SK-N-SH (cell line): ENCODE measurements around the gene CD200. TPM values are rescaled to one million over a fixed set of nuclear protein-coding genes. Genes with fewer than 3 reads are reported as not detected.

ENCODE experiments used
- CTCF ChIA-PET: fragments of 300-600, 350-600 bp; formaldehyde crosslinking; extraction: SDS; loops from one replicate; lab custom pipeline; 2021; lab: Yijun Ruan, JAX
- POLR2A ChIA-PET: fragments of 350-600 bp; sonication (Branson Sonifier 250); formaldehyde crosslinking; extraction: SDS; loops from one replicate; lab custom pipeline; 2020; ENCODE audit warnings: antibody characterized with exemption, inconsistent platforms; lab: Yijun Ruan, JAX
- DNase-seq: peaks from one replicate; pipeline ENCODE4 v3.0.0; 2012
- H2AFZ ChIP-seq: fragments of 200-600 bp; sonication (generic); 2 replicates; pipeline ENCODE4 v1.8.1; 2016; ENCODE audit warnings: antibody characterized with exemption, mild to moderate bottlenecking, low read depth
- H3F3A ChIP-seq: fragments of 200-600 bp; sonication (generic); replicated peaks from 2 replicates; pipeline ENCODE3; 2016; ENCODE audit warnings: antibody characterized with exemption, mild to moderate bottlenecking; ENCODE audit not compliant: insufficient read depth
- H3K27ac ChIP-seq, 2 experiments: fragments of 200-500 bp in 1 of 2; fragments of 200-600 bp in 1 of 2; sonication (Bioruptor generic) in 1 of 2; sonication (generic), shearing (Covaris generic) in 1 of 2; 2 replicates each; pipeline versions ENCODE4 v1.5.1 to v1.6.1; 2014 to 2016; ENCODE audit warnings: low read depth in 2 of 2, inconsistent platforms in 1 of 2, low read length in 1 of 2, mild to moderate bottlenecking in 1 of 2, mixed read lengths in 1 of 2
- H3K27me3 ChIP-seq: fragments of 200-600 bp; sonication (generic), shearing (Covaris generic); 2 replicates; pipeline ENCODE4 v1.6.1; 2016; ENCODE audit warnings: mixed run types; ENCODE audit not compliant: insufficient read depth
- H3K36me3 ChIP-seq, 2 experiments: fragments of 200-500 bp in 1 of 2; fragments of 200-600 bp in 1 of 2; sonication (Bioruptor generic) in 1 of 2; sonication (generic) in 1 of 2; replicated peaks in 1 of 2; 2 replicates each; pipeline versions ENCODE3 to v1.5.1; 2014 to 2016; ENCODE audit warnings: low read length in 1 of 2, mild to moderate bottlenecking in 1 of 2; ENCODE audit not compliant: insufficient read depth in 2 of 2, control insufficient read depth in 1 of 2
- H3K4me1 ChIP-seq, 2 experiments: fragments of 200-500 bp in 1 of 2; fragments of 200-600 bp in 1 of 2; sonication (Bioruptor generic) in 1 of 2; sonication (generic), shearing (Covaris generic) in 1 of 2; 2 replicates each; pipeline versions ENCODE4 v1.5.1 to v1.6.1; 2014 to 2016; ENCODE audit warnings: low read depth in 1 of 2, low read length in 1 of 2, mixed run types in 1 of 2; ENCODE audit not compliant: insufficient read depth in 2 of 2, control insufficient read depth in 1 of 2
- H3K4me2 ChIP-seq: fragments of 200-600 bp; sonication (generic), shearing (Covaris generic); 2 replicates; pipeline ENCODE4 v1.6.1; 2017; ENCODE audit warnings: mixed run types
- H3K4me3 ChIP-seq, 2 experiments: fragments of 200-500 bp in 1 of 2; fragments of 200-600 bp in 1 of 2; sonication (Bioruptor generic) in 1 of 2; sonication (generic), shearing (Covaris generic) in 1 of 2; 2 replicates each; pipeline versions ENCODE4 v1.5.1 to v1.8.1; 2014 to 2016; ENCODE audit warnings: low read depth in 2 of 2, inconsistent platforms in 1 of 2, low read length in 1 of 2, mild to moderate bottlenecking in 1 of 2, mixed read lengths in 1 of 2, moderate library complexity in 1 of 2
- H3K79me2 ChIP-seq: fragments of 200-600 bp; sonication (generic); 2 replicates; pipeline ENCODE4 v1.8.1; 2017; ENCODE audit warnings: mild to moderate bottlenecking; ENCODE audit not compliant: insufficient read depth
- H3K9ac ChIP-seq: fragments of 200-600 bp; sonication (generic); 2 replicates; pipeline ENCODE4 v1.6.1; 2017; ENCODE audit warnings: mixed run types
- H3K9me2 ChIP-seq: fragments of 200-600 bp; sonication (generic); 2 replicates; pipeline ENCODE4 v1.6.1; 2017; ENCODE audit warnings: mixed run types
- H3K9me3 ChIP-seq: fragments of 200-600 bp; sonication (generic); 2 replicates; pipeline ENCODE4 v1.6.1; 2017; ENCODE audit warnings: mixed run types, mild to moderate bottlenecking, moderate library complexity
- H4K20me1 ChIP-seq: fragments of 200-600 bp; sonication (generic); 2 replicates; pipeline ENCODE4 v1.6.1; 2017; ENCODE audit warnings: mild to moderate bottlenecking, mixed run types; ENCODE audit not compliant: insufficient read depth
- CHD2 ChIP-seq: fragments of 150-350 bp; IDR thresholded peaks from 2 replicates; pipeline ENCODE4 v1.6.1; 2018; ENCODE audit warnings: low read length; ENCODE audit not compliant: partially characterized antibody
- ELF1 ChIP-seq: IDR thresholded peaks from 2 replicates; pipeline ENCODE4 v1.4.0; 2012
- EP300 ChIP-seq, 2 experiments: IDR thresholded peaks; 2 replicates each; pipeline versions ENCODE4 v1.4.0 to v1.6.1; 2012; ENCODE audit warnings: borderline replicate concordance in 1 of 2, low read depth in 1 of 2, low read length in 1 of 2
- EZH2phosphoT487 ChIP-seq: fragments of 200-600 bp; sonication (generic); IDR thresholded peaks from 2 replicates; pipeline ENCODE4 v1.6.1; 2017; ENCODE audit warnings: low read depth, mixed run types, mild to moderate bottlenecking, antibody characterized with exemption, moderate library complexity, borderline replicate concordance
- FOXJ3 ChIP-seq: sonication (generic); formaldehyde crosslinking; IDR thresholded peaks from 2 replicates; pipeline ENCODE4 v1.5.1; 2020; ENCODE audit warnings: mild to moderate bottlenecking, missing genetic modification reagents
- FOXM1 ChIP-seq: IDR thresholded peaks from 2 replicates; pipeline ENCODE4 v1.4.0; 2012; ENCODE audit warnings: low read depth, mild to moderate bottlenecking
- GATA2 ChIP-seq: sonication (generic); formaldehyde crosslinking; IDR thresholded peaks from 2 replicates; pipeline ENCODE4 v1.5.0; 2020; ENCODE audit warnings: mild to moderate bottlenecking, missing genetic modification reagents
- IRF3 ChIP-seq: fragments of 150-350 bp; IDR thresholded peaks from 2 replicates; pipeline ENCODE4 v1.6.1; 2016; ENCODE audit warnings: mild to moderate bottlenecking, low read depth, low read length
- MAX ChIP-seq: IDR thresholded peaks from 2 replicates; pipeline ENCODE4 v1.4.0; 2012; ENCODE audit warnings: low read depth
- MEF2A ChIP-seq: IDR thresholded peaks from 2 replicates; pipeline ENCODE4 v1.4.0; 2012; ENCODE audit warnings: low read depth, borderline replicate concordance
- MXI1 ChIP-seq: IDR thresholded peaks from 2 replicates; pipeline ENCODE4 v1.6.1; 2012; ENCODE audit warnings: mild to moderate bottlenecking, low read depth, low read length, improper control_type of control experiment
- NFIC ChIP-seq: IDR thresholded peaks from 2 replicates; pipeline ENCODE4 v1.4.0; 2012; ENCODE audit warnings: borderline replicate concordance
- NRF1 ChIP-seq: IDR thresholded peaks from 2 replicates; pipeline ENCODE4 v1.6.1; 2012; ENCODE audit warnings: low read depth, mild to moderate bottlenecking, low read length
- PBX3 ChIP-seq: IDR thresholded peaks from 2 replicates; pipeline ENCODE4; 2012
- RFX5 ChIP-seq: IDR thresholded peaks from 2 replicates; pipeline ENCODE4 v1.6.1; 2012; ENCODE audit warnings: mild to moderate bottlenecking, improper control_type of control experiment, low read length
- RXRA ChIP-seq: IDR thresholded peaks from 2 replicates; pipeline ENCODE4 v1.4.0; 2012; ENCODE audit warnings: low read depth, mild to moderate bottlenecking, borderline replicate concordance
- SIN3A ChIP-seq: IDR thresholded peaks from 2 replicates; pipeline ENCODE4 v1.6.1; 2012; ENCODE audit warnings: low read depth, mild to moderate bottlenecking, low read length, moderate library complexity, borderline replicate concordance
- SMC3 ChIP-seq: IDR thresholded peaks from 2 replicates; pipeline ENCODE4 v1.6.1; 2012; ENCODE audit warnings: low read depth, low read length, improper control_type of control experiment
- TAF1 ChIP-seq: IDR thresholded peaks from 2 replicates; pipeline ENCODE4 v1.6.1; 2012; ENCODE audit warnings: low read depth, mild to moderate bottlenecking, low read length, moderate library complexity, borderline replicate concordance
- TEAD4 ChIP-seq: IDR thresholded peaks from 2 replicates; pipeline ENCODE4 v1.4.0; 2012; ENCODE audit warnings: mild to moderate bottlenecking, borderline replicate concordance; ENCODE audit not compliant: insufficient read depth
- USF2 ChIP-seq: fragments of 150-350 bp; IDR thresholded peaks from 2 replicates; pipeline ENCODE4 v1.6.1; 2017; ENCODE audit warnings: antibody characterized with exemption, low read length, low read depth, borderline replicate concordance
- YY1 ChIP-seq: IDR thresholded peaks from 2 replicates; pipeline ENCODE4 v1.4.0; 2012; ENCODE audit warnings: low read depth, mild to moderate bottlenecking
- WGBS: methylation state at CpG from one replicate; pipeline ENCODE4 v1.1.6; 2017; ENCODE audit warnings: low lambda C conversion rate; 5-methylcytosine and 5-hydroxymethylcytosine counted together
- polyA plus RNA-seq, 3 experiments: library from polyadenylated mRNA; depleted of rRNA; stranded (reverse); fragments of >200 nt; gene quantifications; 2 replicates each; pipeline ENCODE4 v1.2.3, GENCODE V29; 2012

Gene CD200
- polyA plus RNA-seq, 1 of the 3 experiments (the other 2 are of a cell fraction), result 1.1 TPM

GRCh38 chr3:112365035-112365434 is 32.1 kb downstream of the CD200 start:
- no peak overlapping the region for H3K4me2 ChIP-seq
- no peak overlapping the region for H2AFZ ChIP-seq
- POLR2A ChIA-PET, result no interaction called here

GRCh38 chr3:112365636-112366035 is 32.7 kb downstream of the CD200 start:
- H3K4me1 ChIP-seq, result no peaks in the 10 kb centered on the region
- no peak overlapping the region for H3K4me2 ChIP-seq
- H3K9me2 ChIP-seq, result no peaks in the 10 kb centered on the region
- no peaks in the 10 kb centered on the region for H3K9me3 ChIP-seq
- H3K27me3 ChIP-seq, result no peaks in the 10 kb centered on the region
- H3F3A ChIP-seq, result no peaks in the 10 kb centered on the region
- CTCF ChIA-PET, result no interaction called here
- H3K9ac ChIP-seq, result no peak overlapping the region
- no peaks in the 10 kb centered on the region for H3K79me2 ChIP-seq
- no peak overlapping the region for H3K4me3 ChIP-seq
- peak overlapping the region; percentile 86; the same call in 1 of the 2 replicates for H2AFZ ChIP-seq
- POLR2A ChIA-PET, result no interaction called here
- no peak overlapping the region for H3K27ac ChIP-seq
- H3K36me3 ChIP-seq, result peaks cover 0 to 2% of the 10 kb centered on the region in 2 experiments
- 55% methylated on average over 3 of the region's 3 CpGs for WGBS
- no peak for DNase-seq
- H4K20me1 ChIP-seq, result no peaks in the 10 kb centered on the region
- TF ChIP-seq FOXM1, result no peak
- no peak for TF ChIP-seq NFIC
- no peak for TF ChIP-seq MXI1
- TF ChIP-seq EP300 (IDR thresholded peaks at IDR 0.05; ENCODE audit: borderline replicate concordance in 1 of 2, low read depth in 1 of 2, low read length in 1 of 2), result no peak
- no peak for TF ChIP-seq TAF1
- no peak for TF ChIP-seq IRF3
- TF ChIP-seq TEAD4, result no peak
- TF ChIP-seq YY1, result no peak
- TF ChIP-seq SIN3A, result no peak
- TF ChIP-seq RXRA, result no peak
- TF ChIP-seq PBX3, result no peak
- no peak for TF ChIP-seq EZH2phosphoT487
- no peak for TF ChIP-seq GATA2 (CRISPR knock-in tag)

More at GRCh38 chr3:112365035-112365434, 32.1 kb downstream of the CD200 start:
- Histone ChIP-seq H3K27ac (no peak overlapping the region), H3K4me3 (no peak overlapping the region), H4K20me1 (no peaks in the 10 kb centered on the region), H3K4me1 (no peaks in the 10 kb centered on the region), H3K9ac (no peak overlapping the region), H3K36me3 (peaks cover 0 to 2% of the 10 kb centered on the region in 2 experiments), H3F3A (no peaks in the 10 kb centered on the region), H3K9me3 (no peaks in the 10 kb centered on the region), H3K79me2 (no peaks in the 10 kb centered on the region), H3K27me3 (no peaks in the 10 kb centered on the region), H3K9me2 (no peaks in the 10 kb centered on the region)
- CTCF ChIA-PET, result no interaction called here
- WGBS, result 80% methylated on average over 2 of the region's 2 CpGs
- no peak for DNase-seq
- TF ChIP-seq NFIC, result no peak
- TF ChIP-seq FOXJ3 (CRISPR knock-in tag), result no peak
- TF ChIP-seq GATA2 (CRISPR knock-in tag), result no peak
- TF ChIP-seq SMC3, result no peak
- no peak for TF ChIP-seq FOXM1
- no peak for TF ChIP-seq NRF1
- TF ChIP-seq ELF1, result no peak
- no peak for TF ChIP-seq EZH2phosphoT487
- TF ChIP-seq RXRA, result no peak
- TF ChIP-seq PBX3, result no peak
- no peak for TF ChIP-seq MEF2A
- no peak for TF ChIP-seq RFX5
- TF ChIP-seq MAX, result no peak
- TF ChIP-seq USF2, result no peak
- no peak for TF ChIP-seq CHD2
